ENCODE measurements around the gene CYP19A1.

CYP19A1 gene

DNA sequence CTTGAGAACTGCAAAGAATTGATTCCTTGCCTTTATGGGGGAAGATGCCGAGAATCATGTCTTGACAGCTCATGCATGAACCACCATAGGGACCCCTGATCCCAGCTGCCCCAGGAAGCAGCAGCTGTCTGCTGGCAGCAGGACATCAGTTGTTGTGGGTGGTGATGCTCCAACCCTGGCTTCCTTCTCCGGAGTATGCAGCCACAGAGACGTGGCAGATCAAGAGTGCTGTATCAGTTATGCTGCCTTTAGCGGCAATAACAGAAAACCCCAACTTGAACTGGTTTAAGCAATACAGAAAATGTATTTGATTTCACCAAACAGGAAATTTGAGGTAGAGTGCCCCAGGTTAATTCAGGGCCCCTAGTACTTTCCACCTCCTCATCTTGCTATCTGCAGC lies 151.5 kb downstream of the CYP19A1 start:
- no peaks in the 10 kb centered on the region for H3K9me3 ChIP-seq (ENCODE audit: control insufficient read depth, low read length)
- no peak overlapping the region for H3K4me3 ChIP-seq (ENCODE audit: low read depth, low read length)
- H3K4me2 ChIP-seq (ENCODE audit: low read length) = no peak overlapping the region
- H3K4me1 ChIP-seq = no peaks in the 10 kb centered on the region
- no peak overlapping the region for H3K9ac ChIP-seq
- H3K27ac ChIP-seq = no peak overlapping the region
- H3K79me2 ChIP-seq = no peaks in the 10 kb centered on the region
- H3K36me3 ChIP-seq (ENCODE audit: control insufficient read depth, insufficient read depth, low read length) = no peaks in the 10 kb centered on the region
- no peak for TF ChIP-seq CTCF (IDR thresholded peaks at IDR 0.05)
- no peak overlapping the region for H2AFZ ChIP-seq
- no peaks in the 10 kb centered on the region for H3K27me3 ChIP-seq (ENCODE audit: control insufficient read depth, insufficient read depth, low read length)

DNA sequence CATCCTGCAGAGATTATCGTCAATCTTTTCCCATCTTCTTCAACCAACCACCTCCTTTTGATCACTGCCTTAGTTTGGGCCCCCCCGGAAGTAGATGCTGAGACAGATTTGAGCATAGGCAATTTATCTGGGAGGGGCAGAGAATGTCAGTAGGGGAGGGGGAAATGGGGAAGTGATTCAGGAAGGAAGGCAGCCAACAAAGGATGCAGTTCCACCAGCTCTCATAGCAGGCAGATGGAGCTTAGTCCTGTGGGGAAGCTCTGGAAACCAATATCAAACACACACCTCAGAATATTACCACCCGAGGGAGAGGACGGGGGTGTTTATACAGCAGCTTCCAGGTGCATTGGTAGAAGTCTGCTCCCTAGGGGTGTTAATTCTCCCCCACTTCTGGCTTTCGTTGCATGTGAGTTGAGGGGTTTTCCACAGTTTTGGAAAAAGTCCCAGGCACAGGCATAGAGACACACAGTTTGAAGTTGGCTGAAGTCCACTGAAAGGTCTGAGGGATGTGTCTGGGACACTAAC lies 152.2 kb downstream of the CYP19A1 start:
- TF ChIP-seq CTCF (IDR thresholded peaks at IDR 0.05) = no peak

GRCh38 chr15:51185213-51186159 lies 152.9 kb downstream of the CYP19A1 start:
- no peak overlapping the region for H3K4me3 ChIP-seq (ENCODE audit: low read depth, low read length)
- no peak overlapping the region for H3K4me2 ChIP-seq (ENCODE audit: low read length)
- no peaks in the 10 kb centered on the region for H3K9me3 ChIP-seq (ENCODE audit: control insufficient read depth, low read length)
- H3K27ac ChIP-seq = no peak overlapping the region
- no peak overlapping the region for H3K9ac ChIP-seq
- H3K4me1 ChIP-seq = no peaks in the 10 kb centered on the region
- H2AFZ ChIP-seq = no peak overlapping the region
- no peak for TF ChIP-seq CTCF (IDR thresholded peaks at IDR 0.05)
- H3K79me2 ChIP-seq = no peaks in the 10 kb centered on the region
- no peaks in the 10 kb centered on the region for H3K36me3 ChIP-seq (ENCODE audit: control insufficient read depth, insufficient read depth, low read length)
- H3K27me3 ChIP-seq (ENCODE audit: control insufficient read depth, insufficient read depth, low read length) = no peaks in the 10 kb centered on the region

More for the DNA sequence above, 152.2 kb downstream of the CYP19A1 start:
- Histone ChIP-seq H3K27me3 (ENCODE audit: control insufficient read depth, insufficient read depth, low read length) (no peaks in the 10 kb centered on the region), H3K27ac (no peak overlapping the region), H3K9me3 (ENCODE audit: control insufficient read depth, low read length) (no peaks in the 10 kb centered on the region), H3K4me2 (ENCODE audit: low read length) (no peak overlapping the region), H3K36me3 (ENCODE audit: control insufficient read depth, insufficient read depth, low read length) (no peaks in the 10 kb centered on the region), H3K79me2 (no peaks in the 10 kb centered on the region), H3K4me1 (no peaks in the 10 kb centered on the region), H3K4me3 (ENCODE audit: low read depth, low read length) (no peak overlapping the region), H2AFZ (no peak overlapping the region), H3K9ac (no peak overlapping the region)

GRCh38 chr15:51184627-51185026 lies 153.8 kb downstream of the CYP19A1 start:
- no peak for TF ChIP-seq CTCF (IDR thresholded peaks at IDR 0.05)
- Histone ChIP-seq H3K9ac (no peak overlapping the region), H3K27ac (no peak overlapping the region), H3K9me3 (ENCODE audit: control insufficient read depth, low read length) (no peaks in the 10 kb centered on the region), H3K4me2 (ENCODE audit: low read length) (no peak overlapping the region), H3K4me3 (ENCODE audit: low read depth, low read length) (no peak overlapping the region), H3K27me3 (ENCODE audit: control insufficient read depth, insufficient read depth, low read length) (no peaks in the 10 kb centered on the region), H3K36me3 (ENCODE audit: control insufficient read depth, insufficient read depth, low read length) (no peaks in the 10 kb centered on the region), H3K4me1 (no peaks in the 10 kb centered on the region), H2AFZ (no peak overlapping the region), H3K79me2 (no peaks in the 10 kb centered on the region)
